Upper lobe of left lung (tissue), 6 donors: ENCODE results near the gene LNPK. TPM values are rescaled to one million over a fixed set of nuclear protein-coding genes. Genes with fewer than 3 reads are reported as not detected.

Source experiments
- ATAC-seq, 2 donors: fragments of 200-7000 bp; cut with Tn5 transposase; one replicate each; pipeline ENCODE4 v1.9.1; 2022; ENCODE audit warnings: mild to moderate bottlenecking in 2 of 2, moderate library complexity in 2 of 2; ENCODE audit not compliant: low FRiP score in 2 of 2
- DNase-seq, 2 donors: peaks; one replicate each; pipeline ENCODE4 v3.0.0-alpha.2; 2019 to 2020
- H3K27ac ChIP-seq, 4 donors: fragments of 200-600 bp; sonication (generic); one replicate each; pipeline ENCODE4 v1.5.1; 2016 to 2019
- H3K27me3 ChIP-seq, 4 donors: fragments of 200-600 bp; sonication (generic); one replicate each; pipeline ENCODE4 v1.5.1; 2017 to 2019
- H3K36me3 ChIP-seq, 4 donors: fragments of 200-600 bp; sonication (generic); one replicate each; pipeline ENCODE4 v1.5.1; 2016 to 2019
- H3K4me1 ChIP-seq, 4 donors: fragments of 200-600 bp; sonication (generic); one replicate each; pipeline ENCODE4 v1.5.1; 2018 to 2019
- H3K4me3 ChIP-seq, 4 donors: fragments of 200-600 bp; sonication (generic); one replicate each; pipeline ENCODE4 v1.5.1; 2017 to 2019; ENCODE audit warnings: mild to moderate bottlenecking in 2 of 4, moderate library complexity in 1 of 4
- H3K9me3 ChIP-seq, 4 donors: fragments of 200-600 bp; sonication (generic); one replicate each; pipeline ENCODE4 v1.5.1; 2018 to 2019
- EP300 ChIP-seq, 4 donors: sonication (generic); formaldehyde crosslinking; IDR thresholded peaks; one replicate each; pipeline ENCODE4 v1.5.1; 2017; ENCODE audit warnings: antibody characterized with exemption in 4 of 4, control low read depth in 2 of 4
- POLR2A ChIP-seq, 4 donors: fragments of 450-650 bp; IDR thresholded peaks; one replicate each; pipeline ENCODE4 v1.5.1; 2016 to 2017; ENCODE audit warnings: antibody characterized with exemption in 4 of 4, mild to moderate bottlenecking in 2 of 4
- POLR2AphosphoS5 ChIP-seq, 2 donors: sonication (generic); formaldehyde crosslinking; IDR thresholded peaks; one replicate each; pipeline ENCODE4 v1.5.1; 2017; ENCODE audit warnings: antibody characterized with exemption in 2 of 2
- WGBS, 2 donors: methylation state at CpG; one replicate each; pipeline ENCODE4 v1.1.5; 2017 to 2018; 5-methylcytosine and 5-hydroxymethylcytosine counted together
- total RNA-seq, 6 donors: library from RNA; depleted of rRNA in 4 of 6; stranded (reverse); fragments of >200 nt in 4 of 6; gene quantifications; one replicate each; pipeline versions ENCODE4 v1.1.0 to v1.2.1, GENCODE V29; 2016 to 2021
- TF ChIP-seq, protein P1 (sequence below), 6 experiments: fragments of 450-650 bp in 4 of 6; fragments of 200-600 bp in 2 of 6; sonication (generic) in 2 of 6; IDR thresholded peaks; one replicate each; pipeline ENCODE4 v1.5.1; 2016 to 2019; ENCODE audit warnings: antibody characterized with exemption in 6 of 6
- donor health status: DM: no; HTN: no; CAD: no; lungs with moderate emphysema.
- donor health status: DM: no; HTN: yes; CAD: no; lungs with severe emphysema.

LNPK gene
- total RNA-seq, 6 donors from 2014 or later, result 8.4 to 28.0 (median 18.3) TPM

DNA sequence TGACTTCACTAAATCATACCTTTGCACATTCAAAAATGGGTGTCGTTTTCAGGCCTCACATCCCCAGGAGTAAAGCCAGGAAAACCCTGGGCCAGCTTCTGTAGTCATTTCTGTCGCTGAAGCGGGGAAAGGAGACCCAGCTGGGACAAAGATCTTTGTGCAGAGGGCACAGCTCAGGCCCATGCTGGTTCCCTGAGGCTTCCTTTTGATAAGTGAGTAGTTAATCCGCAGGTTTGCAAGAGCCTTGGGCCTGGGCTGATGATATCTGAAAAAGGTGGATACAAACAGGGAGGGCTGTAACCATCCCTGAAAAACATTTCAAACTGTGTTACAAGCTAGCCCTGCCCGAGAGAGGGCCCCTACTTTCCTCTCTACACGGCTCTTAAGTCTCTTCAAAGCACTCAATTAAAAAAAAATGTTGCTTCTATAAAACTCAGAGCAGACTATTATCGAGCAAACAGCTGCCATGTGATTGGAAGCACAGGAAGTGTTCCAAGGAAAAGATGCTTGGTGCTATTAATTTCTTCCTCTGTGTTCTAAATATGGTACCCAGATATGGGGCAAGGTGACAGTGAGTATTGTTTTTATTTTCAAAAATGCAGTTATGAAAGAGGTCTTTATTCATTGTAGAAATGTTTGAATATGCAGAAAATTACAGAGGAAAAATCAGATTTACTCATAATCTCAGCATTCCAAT, 117.2 kb downstream of the LNPK start:
- DNase-seq (no peak), ATAC-seq (no peak)
- no peaks in the 10 kb centered on the region for H3K4me1 ChIP-seq
- H3K9me3 ChIP-seq, result no peaks in the 10 kb centered on the region
- WGBS, 2 donors, result 63 to 67% methylated on average over 7 of the region's 7 CpGs
- no peaks in the 10 kb centered on the region for H3K36me3 ChIP-seq
- no peaks in the 10 kb centered on the region for H3K27me3 ChIP-seq
- TF ChIP-seq, protein P1, sequence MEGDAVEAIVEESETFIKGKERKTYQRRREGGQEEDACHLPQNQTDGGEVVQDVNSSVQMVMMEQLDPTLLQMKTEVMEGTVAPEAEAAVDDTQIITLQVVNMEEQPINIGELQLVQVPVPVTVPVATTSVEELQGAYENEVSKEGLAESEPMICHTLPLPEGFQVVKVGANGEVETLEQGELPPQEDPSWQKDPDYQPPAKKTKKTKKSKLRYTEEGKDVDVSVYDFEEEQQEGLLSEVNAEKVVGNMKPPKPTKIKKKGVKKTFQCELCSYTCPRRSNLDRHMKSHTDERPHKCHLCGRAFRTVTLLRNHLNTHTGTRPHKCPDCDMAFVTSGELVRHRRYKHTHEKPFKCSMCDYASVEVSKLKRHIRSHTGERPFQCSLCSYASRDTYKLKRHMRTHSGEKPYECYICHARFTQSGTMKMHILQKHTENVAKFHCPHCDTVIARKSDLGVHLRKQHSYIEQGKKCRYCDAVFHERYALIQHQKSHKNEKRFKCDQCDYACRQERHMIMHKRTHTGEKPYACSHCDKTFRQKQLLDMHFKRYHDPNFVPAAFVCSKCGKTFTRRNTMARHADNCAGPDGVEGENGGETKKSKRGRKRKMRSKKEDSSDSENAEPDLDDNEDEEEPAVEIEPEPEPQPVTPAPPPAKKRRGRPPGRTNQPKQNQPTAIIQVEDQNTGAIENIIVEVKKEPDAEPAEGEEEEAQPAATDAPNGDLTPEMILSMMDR (IDR thresholded peaks at IDR 0.05), result no peak
- no peak for TF ChIP-seq POLR2A (IDR thresholded peaks at IDR 0.05)
- H3K4me3 ChIP-seq, result no peak overlapping the region
- no peak overlapping the region for H3K27ac ChIP-seq

GRCh38 chr2:175883586-175884194, 118.4 kb downstream of the LNPK start:
- Histone ChIP-seq H3K36me3 (no peaks in the 10 kb centered on the region), H3K9me3 (no peaks in the 10 kb centered on the region), H3K27me3 (no peaks in the 10 kb centered on the region), H3K4me1 (no peaks in the 10 kb centered on the region), H3K4me3 (no peak overlapping the region), H3K27ac (no peak overlapping the region)
- ATAC-seq (no peak), DNase-seq (no peak)
- TF ChIP-seq POLR2A (IDR thresholded peaks at IDR 0.05) (no peak), EP300 (IDR thresholded peaks at IDR 0.05) (no peak), POLR2AphosphoS5 (IDR thresholded peaks at IDR 0.05) (no peak)
- TF ChIP-seq, protein P1 (IDR thresholded peaks at IDR 0.05), result no peak
- WGBS, 2 donors, result 70 to 73% methylated on average over 7 of the region's 7 CpGs

- ATAC-seq (no peak), DNase-seq (no peak)
- H3K36me3 ChIP-seq, result no peaks in the 10 kb centered on the region
- 88 to 93% methylated on average over 3 of the region's 3 CpGs for WGBS, 2 donors
- no peaks in the 10 kb centered on the region for H3K4me1 ChIP-seq
- H3K27ac ChIP-seq, result no peak overlapping the region
- H3K9me3 ChIP-seq, result no peaks in the 10 kb centered on the region
- H3K4me3 ChIP-seq, result no peak overlapping the region
- TF ChIP-seq POLR2A (IDR thresholded peaks at IDR 0.05) (no peak), EP300 (IDR thresholded peaks at IDR 0.05) (no peak), POLR2AphosphoS5 (IDR thresholded peaks at IDR 0.05) (no peak)
- TF ChIP-seq, protein P1 (IDR thresholded peaks at IDR 0.05), result no peak
- H3K27me3 ChIP-seq, result no peaks in the 10 kb centered on the region
Measured at GRCh38 chr2:175879679-175880078, 122.4 kb downstream of the LNPK start.

- no peaks in the 10 kb centered on the region for H3K27me3 ChIP-seq
- H3K4me1 ChIP-seq, result no peaks in the 10 kb centered on the region
- no peak overlapping the region for H3K27ac ChIP-seq
- 65 to 74% methylated on average over 3 of the region's 3 CpGs for WGBS, 2 donors
- DNase-seq (no peak), ATAC-seq (no peak)
- no peak overlapping the region for H3K4me3 ChIP-seq
- TF ChIP-seq POLR2AphosphoS5 (IDR thresholded peaks at IDR 0.05), result no peak
- TF ChIP-seq, protein P1 (IDR thresholded peaks at IDR 0.05), result no peak
- TF ChIP-seq POLR2A (IDR thresholded peaks at IDR 0.05), result no peak
- no peak for TF ChIP-seq EP300 (IDR thresholded peaks at IDR 0.05)
- no peaks in the 10 kb centered on the region for H3K9me3 ChIP-seq
- no peaks in the 10 kb centered on the region for H3K36me3 ChIP-seq
Measured at GRCh38 chr2:175877845-175878544, 124.1 kb downstream of the LNPK start.
